ENCODE measurements around the gene ANKRD55.

DNA sequence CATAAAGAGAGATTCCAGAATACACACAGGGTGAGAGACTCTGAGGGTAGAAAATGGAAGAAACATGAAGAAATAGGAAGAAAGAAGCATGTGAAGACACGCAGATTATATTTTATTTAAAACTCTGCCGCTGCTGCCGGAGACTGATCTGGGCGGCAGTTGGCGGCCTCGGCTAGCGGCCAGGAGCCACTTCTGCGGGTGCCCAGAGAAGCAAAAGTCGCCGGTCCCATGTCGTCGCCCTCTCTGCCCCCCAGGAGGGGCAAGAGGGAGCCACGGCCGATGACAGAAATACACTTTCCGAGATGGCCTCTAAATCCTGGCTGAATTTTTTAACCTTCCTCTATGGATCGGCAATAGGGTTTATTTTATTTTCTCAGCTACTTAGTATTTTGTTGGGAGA lies 40.9 kb downstream of the ANKRD55 start:
- TF ChIP-seq, protein P1, sequence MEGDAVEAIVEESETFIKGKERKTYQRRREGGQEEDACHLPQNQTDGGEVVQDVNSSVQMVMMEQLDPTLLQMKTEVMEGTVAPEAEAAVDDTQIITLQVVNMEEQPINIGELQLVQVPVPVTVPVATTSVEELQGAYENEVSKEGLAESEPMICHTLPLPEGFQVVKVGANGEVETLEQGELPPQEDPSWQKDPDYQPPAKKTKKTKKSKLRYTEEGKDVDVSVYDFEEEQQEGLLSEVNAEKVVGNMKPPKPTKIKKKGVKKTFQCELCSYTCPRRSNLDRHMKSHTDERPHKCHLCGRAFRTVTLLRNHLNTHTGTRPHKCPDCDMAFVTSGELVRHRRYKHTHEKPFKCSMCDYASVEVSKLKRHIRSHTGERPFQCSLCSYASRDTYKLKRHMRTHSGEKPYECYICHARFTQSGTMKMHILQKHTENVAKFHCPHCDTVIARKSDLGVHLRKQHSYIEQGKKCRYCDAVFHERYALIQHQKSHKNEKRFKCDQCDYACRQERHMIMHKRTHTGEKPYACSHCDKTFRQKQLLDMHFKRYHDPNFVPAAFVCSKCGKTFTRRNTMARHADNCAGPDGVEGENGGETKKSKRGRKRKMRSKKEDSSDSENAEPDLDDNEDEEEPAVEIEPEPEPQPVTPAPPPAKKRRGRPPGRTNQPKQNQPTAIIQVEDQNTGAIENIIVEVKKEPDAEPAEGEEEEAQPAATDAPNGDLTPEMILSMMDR (IDR thresholded peaks at IDR 0.05; ENCODE audit: extremely low read depth in 1 of 2, insufficient read depth in 1 of 2, low read depth in 1 of 2, low read length in 2 of 2): no peak
- TF ChIP-seq, protein P2, sequence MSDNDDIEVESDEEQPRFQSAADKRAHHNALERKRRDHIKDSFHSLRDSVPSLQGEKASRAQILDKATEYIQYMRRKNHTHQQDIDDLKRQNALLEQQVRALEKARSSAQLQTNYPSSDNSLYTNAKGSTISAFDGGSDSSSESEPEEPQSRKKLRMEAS (IDR thresholded peaks at IDR 0.05; ENCODE audit: insufficient read depth, insufficient read length): no peak

All from endothelial cell of umbilical vein (primary cell).